ENCODE data around the gene NLRP13.

DNA sequence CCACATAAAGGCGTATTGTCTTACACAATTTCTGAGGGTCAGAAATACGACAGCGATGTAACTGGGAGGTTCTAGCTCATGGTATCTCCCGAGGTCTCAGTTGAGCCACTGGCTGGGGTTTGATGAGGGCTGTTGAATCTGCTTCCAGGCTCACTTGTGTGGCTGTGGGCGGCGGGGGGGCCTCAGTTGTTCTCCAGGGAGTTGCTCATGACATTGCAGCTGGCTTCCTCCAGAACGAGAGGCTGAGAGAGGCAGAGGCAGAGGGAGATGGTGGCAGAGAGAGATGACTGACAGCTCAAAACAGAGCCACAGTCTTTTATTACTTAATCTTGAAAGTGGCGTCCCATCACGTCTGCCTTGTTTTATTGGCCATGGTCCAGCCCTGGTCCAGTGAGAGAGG lies 48.3 kb upstream of the NLRP13 start:
- TF ChIP-seq EZH2 (IDR thresholded peaks at IDR 0.05; ENCODE audit: insufficient read depth, poor library complexity, severe bottlenecking) (no peak), EZH2phosphoT487 (IDR thresholded peaks at IDR 0.05; ENCODE audit: insufficient read depth, low read depth) (no peak)

Measured in GM23248 (cell line).